ENCODE data around the gene CSNK1D.

The CSNK1D gene

DNA sequence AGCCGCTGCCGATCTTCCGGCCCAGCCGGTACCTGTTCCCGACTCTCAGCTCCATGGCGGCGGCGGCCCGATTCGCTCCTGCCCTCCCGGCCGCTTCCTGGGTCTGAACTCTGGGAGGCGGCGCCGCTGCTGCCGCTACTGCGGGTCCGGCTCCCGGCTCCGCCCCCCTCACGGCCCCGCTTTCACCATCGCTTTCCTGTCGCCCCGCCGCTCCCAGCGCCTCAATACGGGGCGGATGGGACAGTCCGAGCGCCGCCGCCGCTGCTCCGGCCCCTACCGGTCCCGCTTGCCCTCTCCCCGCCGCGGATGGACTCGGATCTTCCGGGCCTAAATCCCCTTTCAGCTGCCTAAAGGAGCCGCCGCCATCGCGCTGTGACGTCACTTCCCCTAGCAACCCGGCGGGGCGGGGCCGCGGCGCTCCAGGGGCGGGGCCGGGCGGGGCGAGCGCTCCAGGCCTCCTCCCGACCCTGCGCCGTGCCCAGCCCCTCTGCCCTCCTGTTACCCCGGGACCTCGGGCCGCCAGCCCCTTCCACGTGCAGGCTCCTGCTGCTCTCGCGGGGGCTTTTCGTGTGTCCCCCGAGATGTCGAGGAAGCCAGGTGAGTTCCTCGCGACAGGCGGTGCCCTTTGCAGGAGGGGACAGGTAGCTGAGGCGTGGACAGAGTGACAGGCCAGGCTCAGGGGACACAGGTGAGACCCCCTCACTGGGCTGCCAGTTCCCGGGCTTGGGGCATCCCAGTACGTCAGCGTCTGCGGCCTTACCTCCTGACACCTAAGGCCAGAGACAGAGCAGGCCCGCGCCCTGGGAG, at the start of gene CSNK1D:
Gene CSNK1D (minus strand): TSS at position 374 of the 807 bp plus-strand sequence. CDS start 319 bp downstream, at position 55.
- DNase-seq (ENCODE audit: low spot score) = peak; percentile 83

DNA sequence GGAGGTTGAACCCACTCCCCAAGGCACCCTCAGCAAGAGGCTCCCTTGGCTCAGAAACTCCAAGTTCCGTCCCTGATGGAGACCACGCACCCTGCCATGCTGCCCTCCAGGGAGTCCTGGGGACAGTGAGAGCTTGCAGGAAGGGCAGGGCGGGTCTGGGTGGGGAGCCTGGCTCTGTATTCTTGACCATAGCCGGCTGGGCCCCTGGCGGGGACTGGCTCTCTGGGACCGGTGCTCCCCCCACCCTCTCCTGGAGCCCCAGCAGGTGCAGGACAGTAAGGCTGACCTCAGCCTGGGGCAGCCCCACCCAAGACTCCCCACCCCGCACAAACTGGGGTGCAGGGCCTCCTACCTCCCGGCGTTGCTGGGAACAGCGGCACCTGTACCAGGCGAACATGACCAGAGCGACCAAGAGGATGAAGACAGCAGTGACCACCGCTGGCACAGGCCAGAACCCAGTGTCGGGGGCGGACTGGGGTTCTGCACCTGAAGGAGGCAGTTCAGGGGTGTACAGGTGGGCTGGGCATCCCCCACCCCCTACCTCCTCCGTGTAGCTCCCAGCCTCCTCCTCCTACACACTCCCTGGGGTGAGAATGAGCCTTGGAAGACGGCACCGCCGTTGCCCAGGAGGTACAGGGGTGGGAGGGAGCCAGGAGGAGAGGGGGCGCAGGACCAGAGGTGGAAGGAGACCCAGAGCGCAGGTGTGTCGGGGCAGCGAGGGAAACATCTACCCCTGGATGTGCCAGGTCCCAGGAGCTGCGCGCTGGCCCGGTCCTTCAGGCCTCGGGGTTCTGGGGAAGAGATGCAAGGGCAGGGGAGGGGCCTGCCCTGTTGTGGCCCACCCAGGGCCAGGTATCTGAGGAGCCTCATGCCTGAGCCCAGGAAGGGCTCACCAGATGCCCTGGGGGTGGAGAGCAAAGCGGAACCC, 49.3 kb upstream of the CSNK1D start:
- no peak for DNase-seq (ENCODE audit: low spot score)

DNA sequence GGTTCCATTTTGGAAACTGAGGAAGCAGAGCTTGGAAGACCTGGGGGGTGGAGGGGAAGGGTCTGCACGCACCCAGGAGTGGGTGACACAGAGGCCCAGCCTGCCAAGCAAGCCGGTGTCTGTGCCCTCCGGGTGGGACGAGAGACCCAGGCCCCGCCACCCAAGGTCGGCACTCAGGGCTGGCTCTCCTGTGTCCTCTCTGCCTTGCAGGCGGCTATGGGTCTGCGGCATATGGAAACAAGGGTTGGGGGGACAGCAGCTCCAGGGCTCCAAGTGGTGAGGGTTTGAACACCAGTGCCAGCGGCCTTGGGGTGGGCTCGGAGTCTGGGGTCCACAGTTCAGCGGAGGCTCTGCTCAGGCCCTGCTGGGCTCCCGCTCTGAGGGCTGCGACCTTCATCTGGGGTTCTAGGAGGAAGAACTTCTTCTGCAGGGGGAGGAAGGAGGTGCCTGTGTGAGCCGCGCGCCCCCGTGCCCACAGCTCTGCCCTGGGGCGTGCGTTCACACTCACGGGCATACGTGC, 48.5 kb upstream of the CSNK1D start:
- no peak for DNase-seq (ENCODE audit: low spot score)

DNA sequence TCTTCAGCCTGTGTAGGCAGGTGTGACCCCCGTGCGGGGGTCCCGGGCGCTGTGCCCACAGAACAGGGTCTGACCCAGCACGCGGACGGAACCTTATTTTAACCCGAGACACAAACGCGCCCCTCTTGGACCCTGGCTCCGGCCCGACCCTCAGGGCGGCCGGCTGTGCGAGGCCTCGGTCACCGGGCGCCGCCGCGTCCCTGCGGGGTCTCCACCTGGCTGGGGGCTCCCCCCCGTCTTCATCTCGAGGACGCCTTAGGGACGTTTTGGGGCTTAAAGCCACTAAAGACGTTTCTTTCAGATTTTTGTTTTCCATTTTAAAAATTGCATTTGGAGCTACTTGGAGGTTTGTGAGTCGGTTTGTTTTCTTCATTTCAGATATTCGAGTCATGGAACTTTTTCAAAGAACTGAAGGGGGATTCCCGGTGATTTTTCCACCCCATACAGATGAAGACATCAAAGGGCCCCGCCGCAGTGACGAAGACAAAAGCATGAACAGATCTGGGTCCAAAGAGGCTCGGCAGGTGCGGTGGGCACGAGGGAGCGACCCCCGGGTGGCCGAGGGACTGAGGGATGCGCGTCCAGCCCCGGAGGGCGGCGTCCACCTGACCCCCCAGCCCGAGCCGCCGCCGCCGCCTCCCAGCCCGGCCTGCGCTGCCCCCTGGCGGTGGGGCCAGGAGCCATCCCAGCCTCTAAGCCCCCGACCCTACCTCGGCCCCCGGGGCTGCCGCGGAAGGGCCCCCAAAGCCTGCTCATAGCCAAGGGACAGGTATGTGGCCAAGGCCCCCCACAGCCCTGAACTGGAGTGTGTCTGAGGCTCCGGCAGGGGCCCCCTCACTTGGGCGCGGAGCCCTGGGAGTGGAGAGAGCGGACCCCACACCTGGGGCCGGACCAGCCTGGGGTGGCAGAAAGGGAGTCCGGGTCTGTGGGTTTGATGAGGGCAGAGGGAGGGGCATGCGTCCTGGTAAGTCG, 47.7 kb upstream of the CSNK1D start:
- DNase-seq (ENCODE audit: low spot score) = no peak

DNA sequence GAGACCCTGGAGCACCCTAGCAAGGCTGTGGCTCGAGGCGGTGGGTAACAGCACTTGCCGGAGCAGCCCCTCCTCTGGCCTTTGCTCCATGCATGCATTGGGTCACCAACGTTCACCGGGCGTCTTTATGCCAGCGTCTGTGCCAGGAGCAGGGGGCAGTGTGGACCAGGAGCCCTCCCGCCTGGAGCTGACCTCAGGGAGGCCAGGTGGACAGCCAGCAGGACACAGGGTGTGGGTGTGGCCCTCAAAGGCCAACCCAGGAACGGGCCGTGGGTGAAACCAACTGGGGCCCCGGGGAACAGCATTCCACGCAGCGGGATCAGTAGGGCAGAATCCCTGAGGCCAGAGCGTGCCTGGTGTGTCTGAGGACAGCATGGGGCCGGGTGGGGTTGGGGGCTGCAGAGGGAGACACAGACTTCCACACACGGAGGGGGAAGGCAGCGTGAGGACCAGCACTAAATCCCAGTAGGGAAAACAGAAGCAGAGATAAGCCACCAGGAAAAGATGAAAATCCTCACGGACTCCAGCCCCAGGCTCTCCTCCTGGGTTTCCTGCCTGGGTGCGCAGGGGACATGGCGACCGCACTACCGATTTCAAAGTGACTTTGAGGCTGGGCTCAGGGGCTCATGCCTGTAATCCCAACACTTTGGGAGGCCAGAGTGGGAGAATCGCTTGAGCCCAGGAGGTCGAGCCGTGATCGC, 46.8 kb upstream of the CSNK1D start:
- no peak for DNase-seq (ENCODE audit: low spot score)

DNA sequence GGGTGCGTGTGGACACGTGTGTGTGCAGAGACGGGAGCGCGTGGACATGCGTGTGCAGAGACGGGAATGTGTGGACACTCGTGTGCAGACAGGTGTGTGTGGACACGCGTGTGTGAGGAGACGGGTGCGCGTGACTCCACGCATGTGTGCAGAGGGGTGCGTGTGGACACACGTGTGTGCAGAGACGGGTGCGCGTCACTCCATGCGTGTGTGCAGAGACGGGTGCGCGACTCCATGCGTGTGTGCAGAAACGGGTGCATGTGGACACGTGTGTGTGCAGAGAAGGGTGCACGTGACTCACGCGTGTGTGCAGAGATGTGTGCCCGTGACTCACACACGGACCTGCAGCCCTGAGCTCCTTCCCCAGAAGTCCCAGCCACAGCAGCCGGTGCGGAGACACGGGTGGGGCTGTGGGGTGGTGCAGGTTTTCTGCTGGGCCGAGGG, 46.1 kb upstream of the CSNK1D start:
- no peak for DNase-seq (ENCODE audit: low spot score)

DNA sequence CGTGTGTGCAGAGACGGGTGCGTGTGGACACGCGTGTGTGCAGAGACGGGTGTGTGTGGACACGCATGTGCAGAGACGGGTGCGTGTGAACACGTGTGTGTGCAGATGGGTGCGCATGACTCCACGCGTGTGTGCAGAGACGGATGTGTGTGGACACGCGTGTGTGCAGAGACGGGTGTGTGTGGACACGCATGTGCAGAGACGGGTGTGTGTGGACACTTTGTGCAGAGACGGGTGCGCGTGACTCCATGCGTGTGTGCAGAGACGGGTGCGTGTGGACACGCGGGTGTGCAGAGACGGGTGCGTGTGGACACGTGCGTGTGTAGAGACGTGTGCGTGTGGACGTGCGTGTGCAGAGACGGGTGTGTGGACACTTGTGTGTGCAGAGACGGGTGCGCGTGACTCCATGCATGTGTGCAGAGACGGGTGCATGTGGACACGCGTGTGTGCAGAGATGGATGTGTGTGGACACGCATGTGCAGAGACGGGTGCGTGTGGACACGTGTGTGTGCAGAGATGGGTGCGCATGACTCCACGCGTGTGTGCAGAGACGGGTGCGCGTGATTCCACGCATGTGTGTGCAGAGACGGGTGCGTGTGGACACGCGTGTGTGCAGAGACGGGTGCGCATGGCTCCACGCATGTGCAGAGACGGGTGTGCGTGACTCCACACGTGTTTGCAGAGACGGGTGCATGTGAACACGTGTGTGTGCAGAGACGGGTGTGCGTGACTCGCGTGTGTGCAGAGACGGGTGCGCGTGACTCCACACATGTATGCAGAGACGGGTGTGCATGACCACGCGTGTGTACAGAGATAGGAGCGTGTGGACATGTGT, 45.5 kb upstream of the CSNK1D start:
- no peak for DNase-seq (ENCODE audit: low spot score)

DNA sequence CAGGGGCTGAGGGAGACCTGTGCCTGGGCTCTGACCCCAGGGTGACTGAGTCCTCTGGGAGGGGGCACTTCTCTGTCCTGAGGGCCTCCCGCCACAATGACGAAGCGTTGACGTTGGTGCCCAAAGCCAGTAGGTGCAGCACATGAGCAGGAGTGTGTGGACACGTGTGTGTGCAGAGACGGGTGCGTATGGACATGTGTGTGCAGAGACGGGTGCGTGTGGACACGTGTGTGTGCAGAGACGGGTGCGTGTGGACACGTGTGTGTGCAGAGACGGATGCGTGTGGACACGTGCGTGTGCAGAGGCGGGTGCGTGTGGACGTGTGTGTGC, 44.6 kb upstream of the CSNK1D start:
- no peak for DNase-seq (ENCODE audit: low spot score)

DNA sequence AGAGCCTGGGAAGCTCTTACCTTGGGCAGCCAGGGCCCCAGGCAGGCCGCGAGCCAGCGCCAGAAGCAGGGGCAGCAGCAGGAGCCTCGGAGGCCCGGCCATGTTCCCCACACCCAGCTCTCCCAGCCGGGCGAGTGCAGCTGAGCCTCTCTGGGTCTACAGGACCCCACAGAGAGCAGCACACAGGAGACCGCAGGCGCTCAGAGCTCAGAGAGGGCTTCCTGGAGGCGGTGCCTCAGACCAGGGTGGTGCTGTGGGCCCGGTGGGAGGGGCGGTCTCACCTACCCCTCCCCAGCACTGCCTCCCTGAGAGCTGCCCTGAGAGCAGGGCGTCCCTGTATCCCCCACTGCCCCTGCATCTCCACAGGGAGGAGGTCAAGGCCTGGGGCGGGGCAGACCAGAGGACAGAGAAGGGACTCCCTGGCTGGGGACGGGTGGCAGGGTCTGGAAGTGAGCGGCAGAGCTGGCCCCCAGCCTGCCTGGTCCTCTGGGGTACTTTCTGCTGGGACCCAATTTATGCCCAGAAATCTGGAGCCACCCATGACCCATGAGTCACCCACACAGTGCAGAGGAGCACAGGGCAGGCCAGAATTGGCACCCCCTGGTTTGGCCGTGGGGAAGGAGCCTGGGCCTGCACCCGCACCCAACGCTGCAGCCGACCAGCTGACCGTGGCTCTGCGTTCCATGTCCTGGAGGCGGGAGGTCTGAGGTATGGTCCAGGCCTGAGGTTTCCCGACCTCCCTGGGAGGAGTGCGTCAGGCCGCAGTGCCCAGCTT, 44.1 kb upstream of the CSNK1D start, which contains the start of gene CD7:
Gene CD7 (minus strand): TSS at position 215 of the 775 bp plus-strand sequence. CDS start 113 bp downstream, at position 102.
- no peak for DNase-seq (ENCODE audit: low spot score)

DNA sequence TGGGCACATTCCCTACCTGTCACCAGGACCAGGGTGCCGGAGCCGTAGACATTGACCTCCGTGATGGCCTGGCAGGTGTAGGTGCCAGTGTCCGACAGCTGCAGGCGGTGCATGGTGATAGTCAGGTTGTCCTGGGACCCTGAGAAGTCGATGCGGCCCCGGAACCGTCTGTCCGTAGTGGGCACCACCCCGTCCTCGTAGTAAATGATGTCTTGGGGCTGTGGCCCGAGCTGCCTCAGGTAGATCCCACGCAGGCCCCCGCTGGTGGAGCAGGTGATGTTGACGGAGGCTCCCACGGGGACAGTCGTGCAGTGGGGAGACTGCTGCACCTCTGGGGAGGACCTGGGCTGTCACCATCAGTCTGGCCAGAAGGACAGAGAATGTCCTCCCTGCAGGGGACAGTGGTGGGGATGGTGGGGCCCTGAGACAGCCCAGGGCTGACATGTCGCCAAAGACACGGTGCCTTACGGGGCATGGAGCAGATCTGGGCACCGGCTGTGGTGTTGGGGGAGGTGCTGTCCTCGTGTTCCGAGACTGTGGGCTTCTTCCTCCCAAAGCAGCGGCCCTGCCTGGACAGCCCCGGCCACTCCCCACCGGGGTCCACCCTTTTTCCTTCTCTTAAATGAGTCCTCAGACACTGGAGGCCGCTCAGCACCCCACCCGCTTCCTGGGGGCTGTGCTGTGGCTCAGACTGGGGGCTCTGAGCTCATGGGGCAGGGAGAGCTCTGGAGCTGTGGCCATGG, 43.3 kb upstream of the CSNK1D start:
- DNase-seq (ENCODE audit: low spot score) = no peak

DNA sequence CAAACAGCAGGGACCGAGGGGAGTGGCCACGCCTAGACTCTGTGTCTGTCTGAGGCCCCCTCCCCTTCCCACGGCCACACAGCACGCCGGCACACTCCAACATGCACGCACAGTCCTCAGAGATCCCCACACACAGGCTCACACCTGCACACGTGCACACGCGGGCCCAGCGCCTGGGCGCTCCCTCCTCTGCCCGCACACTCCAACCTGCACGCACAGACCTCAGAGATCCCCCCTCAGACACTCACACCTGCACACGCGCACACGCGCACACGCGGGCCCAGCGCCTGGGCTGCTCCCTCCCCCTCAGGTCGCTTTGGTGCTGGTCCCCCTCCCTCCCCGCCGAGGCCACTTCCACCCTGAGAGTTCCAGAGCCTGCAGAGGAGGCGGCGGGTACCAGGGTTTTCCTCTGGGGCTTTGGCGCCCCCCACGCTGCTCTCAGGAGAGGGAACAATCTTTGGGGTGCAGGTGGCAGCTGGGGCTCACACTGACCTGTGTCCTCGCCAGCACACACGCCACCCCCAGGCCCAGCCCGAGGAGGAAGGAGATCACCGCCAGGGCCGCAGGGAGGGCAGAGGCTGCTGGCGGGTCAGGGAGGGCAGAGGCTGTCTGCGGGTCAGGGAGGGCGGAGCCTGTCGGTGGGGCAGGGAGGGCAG, 42.3 kb upstream of the CSNK1D start:
- no peak for DNase-seq (ENCODE audit: low spot score)

DNA sequence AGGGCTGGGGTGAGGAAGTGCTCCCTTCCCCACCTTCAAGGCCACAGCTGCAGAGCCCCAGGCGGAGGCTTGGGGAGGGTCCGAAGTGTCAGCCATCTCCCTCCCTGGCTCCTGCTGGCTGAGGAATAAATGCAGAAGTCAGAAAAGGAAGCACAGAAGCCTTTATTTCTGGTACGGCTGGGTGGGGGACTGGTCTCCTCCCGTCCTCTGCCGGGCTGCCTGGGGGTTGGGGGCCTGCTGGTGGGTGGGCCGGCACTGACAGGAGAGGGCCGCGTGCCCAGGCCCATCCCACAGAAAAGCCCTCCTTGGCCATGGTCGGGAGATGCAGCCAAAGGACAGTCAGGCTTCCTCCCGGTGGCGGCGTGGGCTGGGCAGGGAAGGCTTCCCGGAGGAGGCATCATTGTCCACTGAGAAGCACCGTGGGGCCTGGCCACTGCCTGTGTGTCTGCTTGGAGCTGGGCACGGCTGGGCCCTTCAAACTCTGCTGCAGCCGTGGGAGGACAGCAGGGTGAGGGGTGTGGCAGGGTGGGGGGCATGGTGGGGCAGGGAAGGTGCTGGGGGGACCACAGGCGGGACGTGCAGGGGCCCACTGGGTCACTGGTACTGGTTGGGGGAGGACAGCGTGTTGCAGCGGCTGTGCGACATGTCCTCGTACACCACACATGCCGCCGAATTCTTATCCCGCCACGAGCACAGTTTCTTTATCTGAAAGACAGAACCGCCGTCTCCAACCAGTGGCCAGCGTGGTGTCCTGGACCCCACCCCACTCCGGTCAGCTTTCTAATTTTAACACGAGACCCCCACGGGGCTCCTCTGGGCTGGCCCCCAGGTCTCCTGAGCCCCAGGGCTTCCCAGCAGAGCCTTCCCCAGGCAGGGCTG, 41.5 kb upstream of the CSNK1D start:
- no peak for DNase-seq (ENCODE audit: low spot score)

DNA sequence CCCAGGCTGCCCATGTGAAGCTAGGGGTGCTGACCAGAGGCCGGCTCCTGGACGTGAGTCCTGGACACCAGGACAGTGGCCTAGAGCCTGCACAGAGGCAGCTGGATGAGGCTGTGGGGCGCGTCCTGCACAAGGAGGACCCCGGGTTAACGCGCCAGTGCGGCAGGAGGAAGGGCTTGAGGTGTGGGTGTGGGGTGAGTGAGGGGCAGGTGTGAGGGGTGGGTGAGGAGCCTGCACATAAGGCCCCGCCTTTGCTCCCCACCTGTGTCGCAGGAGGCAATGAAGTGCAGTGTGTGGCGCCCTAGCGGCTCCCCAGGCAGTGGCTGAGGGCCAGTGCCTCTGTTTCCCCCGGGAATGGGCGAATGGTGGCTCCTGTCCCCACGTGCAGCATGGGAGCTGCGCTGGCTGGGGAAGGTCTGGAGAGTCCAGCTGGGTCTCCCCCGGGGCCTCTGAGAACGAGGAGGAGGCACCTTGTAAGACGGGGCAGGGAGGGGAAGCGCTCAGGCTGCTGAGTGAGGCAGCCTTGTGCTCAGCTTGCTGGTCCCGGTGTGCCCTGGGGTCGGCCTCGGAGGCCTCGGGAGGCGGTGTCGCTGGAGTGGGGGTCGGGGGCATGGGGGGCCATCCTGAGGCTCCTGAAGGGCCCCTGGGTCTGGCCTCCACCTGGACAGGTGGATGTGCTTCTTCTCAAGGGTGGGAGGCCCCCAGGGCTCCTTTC, 40.7 kb upstream of the CSNK1D start:
- no peak for DNase-seq (ENCODE audit: low spot score)

DNA sequence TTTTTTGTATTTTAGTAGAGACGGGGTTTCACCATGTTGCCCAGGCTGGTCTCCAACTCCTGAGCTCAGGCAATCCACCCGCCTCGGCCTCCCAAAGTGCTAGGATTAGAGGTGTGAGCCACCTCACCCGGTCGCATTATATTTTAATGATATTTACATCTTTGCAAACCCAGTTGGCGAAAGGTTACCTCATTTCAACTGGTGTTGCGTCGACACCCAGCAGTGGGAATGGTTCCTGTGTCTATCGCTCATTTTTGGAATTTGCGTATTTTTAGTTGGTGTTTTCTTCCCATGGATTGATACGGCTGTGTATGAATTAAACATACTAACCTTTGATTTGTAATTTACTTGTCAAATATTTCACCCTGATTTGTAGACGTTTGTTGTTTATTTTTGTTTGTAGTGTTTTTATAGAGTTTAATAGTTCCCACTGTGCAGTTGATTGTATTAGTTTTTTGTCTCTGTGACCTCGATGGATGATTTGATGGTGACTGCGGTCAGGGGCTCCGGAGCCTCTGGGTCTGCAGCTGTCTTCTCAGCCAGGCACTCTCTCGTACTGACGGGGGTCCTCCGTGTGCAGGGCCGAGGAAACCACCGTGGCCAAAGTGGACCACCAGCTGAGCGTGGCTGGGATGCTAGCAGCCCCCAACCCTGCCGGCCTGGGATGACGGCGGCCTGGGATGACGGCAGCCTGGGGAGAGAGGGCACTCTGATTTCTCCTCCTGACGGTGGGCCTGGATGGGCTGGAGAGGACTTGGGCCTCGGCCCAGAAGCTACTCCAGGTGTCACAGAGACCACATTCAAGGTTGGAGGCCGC, 39.9 kb upstream of the CSNK1D start:
- DNase-seq (ENCODE audit: low spot score) = no peak

DNA sequence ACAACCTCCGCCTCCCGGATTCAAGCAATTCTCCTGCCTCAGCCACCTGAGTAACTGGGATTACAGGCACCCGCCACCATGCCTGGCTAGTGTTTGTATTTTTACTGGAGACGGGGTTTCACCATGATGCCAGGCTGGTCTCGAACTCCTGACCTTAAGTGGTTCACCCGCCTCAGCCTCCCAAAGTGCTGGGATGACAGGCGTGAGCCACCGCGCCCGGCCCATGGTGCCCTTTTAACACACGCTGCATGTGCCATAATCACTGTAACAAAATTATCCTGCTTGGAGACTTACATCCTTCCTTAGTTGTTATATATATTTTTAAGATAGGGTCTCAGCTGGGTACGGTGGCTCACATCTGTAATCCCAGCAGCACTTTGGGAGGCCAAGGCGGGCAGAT, 38.5 kb upstream of the CSNK1D start:
- no peak for DNase-seq (ENCODE audit: low spot score)
